ENCODE data around the gene HSPA2.
"Not testable (repeated sequence)": the region's sequence is repeated elsewhere in the genome, so short reads cannot be mapped to it uniquely, and the experiment has no call there.

Gene HSPA2

DNA sequence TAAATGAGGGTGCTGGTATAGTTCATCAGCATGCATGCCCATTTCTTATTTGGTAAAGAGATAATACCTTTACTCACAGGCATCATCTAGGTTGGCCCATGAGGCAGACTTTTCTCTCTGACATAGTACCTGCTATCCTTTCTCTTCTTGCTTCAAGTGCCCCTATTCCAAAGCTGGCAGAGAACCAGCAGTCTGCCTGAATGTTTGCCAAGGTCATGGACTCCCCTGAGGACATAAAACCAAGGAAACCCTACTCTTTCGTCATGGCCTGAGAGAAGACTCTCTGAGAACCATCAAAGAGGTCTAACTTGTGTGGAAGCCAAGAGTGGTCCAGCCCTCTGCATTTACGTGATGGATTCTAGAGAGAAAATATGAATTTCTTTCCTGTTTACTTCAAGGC, 21.1 kb downstream of the HSPA2 start:
- DNase-seq (ENCODE audit: low read depth, low spot score): no peak

DNA sequence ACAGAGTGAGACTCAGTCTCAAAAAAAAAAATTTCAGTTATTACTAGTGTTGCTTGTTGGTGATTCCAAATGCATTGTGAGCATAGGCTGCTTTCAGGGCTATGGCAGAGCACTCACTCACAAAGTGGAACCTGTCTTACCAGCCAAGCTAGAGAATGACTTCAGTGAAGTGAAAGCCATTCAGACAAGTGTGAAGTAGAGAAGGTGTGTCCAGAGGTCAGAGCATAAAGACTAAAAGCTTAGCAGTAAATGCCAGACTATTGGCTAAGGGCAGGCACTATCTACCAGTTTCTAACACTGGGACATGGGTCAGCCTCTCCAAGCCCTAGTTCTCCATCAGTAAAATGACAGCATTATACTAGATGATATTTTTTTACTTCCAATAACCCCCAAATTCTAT, 21.9 kb downstream of the HSPA2 start:
- DNase-seq (ENCODE audit: low read depth, low spot score): no peak

DNA sequence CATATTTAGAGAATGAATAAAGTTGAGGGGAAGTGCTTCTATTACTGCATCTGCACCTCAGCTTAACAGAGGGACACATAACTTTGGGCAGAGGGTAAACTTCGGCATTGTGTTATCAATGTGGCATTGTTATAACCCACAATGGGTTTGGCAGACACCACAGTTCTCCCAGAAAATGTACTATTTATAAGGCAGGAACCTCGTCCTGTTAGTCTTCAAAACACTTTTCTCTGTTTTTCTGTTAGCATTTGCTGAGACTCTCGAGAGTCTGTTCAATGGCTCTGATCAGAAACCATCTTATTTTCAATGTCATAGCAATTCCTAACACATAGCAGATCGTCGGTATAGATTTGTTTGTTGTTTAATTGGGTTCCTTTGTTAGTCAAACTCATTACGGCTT, 23.2 kb downstream of the HSPA2 start:
- no peak for DNase-seq (ENCODE audit: low read depth, low spot score)

DNA sequence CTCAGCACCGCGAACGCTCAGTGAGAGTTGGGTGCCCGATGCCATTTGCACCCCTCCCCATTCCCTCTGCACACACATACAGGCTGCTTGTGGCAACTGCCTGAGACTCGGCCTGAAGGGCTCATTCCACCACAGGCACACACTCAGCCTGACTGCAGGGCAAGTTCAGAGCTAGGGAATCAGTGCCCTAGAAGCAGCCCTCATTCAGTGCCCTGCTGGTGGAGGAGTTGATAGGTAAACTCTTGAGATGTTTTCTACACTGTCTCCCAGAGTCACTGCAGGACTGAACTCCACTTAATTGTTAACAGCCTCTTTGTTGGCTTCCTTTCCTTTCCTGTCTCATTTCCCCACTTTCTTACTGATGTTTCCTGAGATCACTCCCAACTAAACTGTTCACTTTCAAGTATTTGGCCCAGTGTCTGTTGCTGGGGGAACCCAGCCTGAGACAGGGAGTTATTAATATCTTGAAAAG, 26.1 kb downstream of the HSPA2 start:
- no peak for DNase-seq (ENCODE audit: low read depth, low spot score)

DNA sequence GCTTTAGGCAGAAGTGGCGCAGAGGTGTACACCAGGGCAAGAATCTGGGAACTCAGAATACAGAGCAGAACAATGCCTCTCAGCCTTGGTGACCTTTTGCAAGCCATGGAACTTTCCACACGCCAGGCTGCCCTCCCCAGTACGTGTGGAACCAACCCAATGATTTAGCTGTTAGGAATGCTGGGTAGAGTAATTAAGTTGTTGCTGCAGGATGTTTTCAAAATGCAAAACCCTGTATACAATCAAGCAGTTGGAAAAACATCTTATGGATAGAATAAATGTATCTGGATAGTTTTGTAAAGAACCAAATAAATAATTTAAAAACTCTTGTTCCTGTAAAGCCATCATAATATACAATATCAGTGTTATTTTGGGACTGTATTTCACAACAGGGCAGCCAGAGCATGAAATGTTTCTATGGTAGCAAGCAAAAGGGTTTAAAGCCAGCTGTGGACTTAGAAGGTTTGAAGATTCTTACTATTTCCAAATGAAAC, 28.6 kb downstream of the HSPA2 start:
- no peak for DNase-seq (ENCODE audit: low read depth, low spot score)

DNA sequence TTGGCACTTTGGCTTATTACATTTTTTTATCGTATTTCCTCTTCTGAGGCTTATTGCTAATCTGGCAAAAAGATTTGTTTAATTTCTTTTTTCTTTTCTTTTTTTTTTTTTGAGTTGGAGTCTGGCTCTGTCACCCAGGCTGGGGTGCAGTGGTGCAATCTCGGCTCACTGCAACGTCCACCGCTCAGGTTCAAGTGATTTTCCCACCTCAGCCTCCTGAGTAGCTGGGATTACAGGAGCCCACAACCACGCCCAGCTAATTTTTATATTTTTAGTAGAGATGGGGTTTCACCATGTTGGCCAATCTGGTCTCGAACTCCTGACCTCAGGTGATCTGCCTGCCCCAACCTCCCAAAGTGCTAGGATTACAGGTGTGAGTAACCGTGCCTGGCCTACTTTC, 29.1 kb downstream of the HSPA2 start:
- DNase-seq (ENCODE audit: low read depth, low spot score): not testable (repeated sequence)

DNA sequence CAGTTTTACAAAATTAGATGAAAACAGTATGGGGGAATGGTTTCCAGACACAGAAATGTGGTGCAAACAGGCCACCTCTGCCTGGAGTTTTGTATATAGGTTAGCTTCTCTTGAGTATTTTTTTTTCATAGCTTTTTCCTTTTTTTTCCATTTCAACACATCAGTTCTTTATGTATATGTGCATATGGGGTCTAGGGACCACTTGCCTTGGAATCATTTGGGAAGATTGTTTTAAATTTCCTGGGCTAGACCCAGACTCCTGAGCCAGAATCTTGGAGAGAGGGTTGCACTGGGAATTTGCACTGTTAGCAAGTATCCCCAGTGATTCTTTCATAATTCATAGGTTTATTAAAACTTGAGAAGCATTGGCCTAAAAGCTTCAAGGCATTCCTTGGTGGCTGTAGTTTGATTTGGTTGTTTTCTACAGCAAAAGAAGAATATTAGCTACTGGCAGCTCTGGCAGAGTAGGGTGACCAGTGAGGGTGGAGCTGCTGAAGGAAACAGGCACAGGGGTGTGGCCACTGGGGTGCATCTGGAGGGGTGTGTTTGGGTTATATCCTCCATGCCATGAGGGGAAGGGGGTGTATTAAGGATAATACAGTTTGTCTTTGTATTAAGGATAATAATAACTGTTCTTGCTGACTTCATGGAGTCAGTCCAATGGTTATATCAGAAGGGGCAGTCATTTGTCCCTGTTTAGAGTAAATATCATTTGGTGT, 32.0 kb downstream of the HSPA2 start:
- DNase-seq (ENCODE audit: low read depth, low spot score): no peak

DNA sequence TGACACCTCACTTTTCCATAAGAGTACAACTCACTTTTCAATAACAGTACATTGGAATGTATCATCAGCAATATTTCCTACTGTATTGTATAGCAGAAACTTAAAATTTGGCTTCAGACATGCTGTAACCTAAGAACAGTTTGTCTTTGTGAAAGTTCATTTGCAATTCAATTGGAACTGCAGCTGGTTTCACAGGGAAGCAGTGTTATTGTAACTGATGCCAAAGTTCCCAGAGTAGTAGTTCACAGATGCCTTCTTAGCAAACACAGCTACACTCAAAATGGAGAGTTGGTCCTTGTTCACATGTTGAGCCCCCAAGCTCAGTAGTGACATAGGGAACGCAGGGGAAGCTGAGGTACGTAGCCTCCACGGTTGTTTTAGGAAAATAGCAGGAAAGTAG, 32.6 kb downstream of the HSPA2 start:
- DNase-seq (ENCODE audit: low read depth, low spot score): no peak

DNA sequence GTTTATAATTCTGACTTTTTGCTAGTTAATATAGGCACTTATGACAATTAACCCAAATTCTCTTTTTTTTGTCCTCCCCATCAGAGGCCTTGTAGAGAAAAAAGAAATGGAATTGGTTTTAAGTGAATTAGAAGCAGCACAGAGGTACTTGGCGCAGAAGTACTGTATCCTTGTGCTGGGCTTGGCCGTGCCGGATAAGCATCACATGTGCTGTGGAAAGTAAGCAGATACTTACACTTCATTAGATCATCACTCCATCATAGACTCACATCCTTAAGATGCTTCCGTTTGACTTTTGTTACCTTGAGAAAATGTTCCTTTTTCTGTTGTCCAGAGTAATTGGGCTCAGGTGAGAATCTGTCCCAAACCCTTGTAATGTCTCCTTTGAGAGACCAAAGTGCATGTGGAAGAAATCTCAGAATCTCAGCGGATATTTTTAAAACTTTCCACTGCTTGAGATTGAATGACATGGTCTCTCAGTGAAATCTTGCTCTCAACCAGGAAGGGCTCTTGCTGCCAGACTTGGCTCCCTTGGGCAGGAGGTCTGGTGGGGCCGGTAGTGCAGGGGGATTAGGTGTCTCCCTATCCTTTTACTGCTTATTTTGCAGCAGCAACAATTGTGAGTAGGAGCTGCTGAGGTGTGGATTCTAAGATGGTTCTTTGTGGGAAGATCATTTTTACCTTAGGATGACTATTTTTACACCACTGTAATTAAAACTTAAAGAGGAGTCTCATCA, 34.0 kb downstream of the HSPA2 start:
- DNase-seq (ENCODE audit: low read depth, low spot score): no peak

DNA sequence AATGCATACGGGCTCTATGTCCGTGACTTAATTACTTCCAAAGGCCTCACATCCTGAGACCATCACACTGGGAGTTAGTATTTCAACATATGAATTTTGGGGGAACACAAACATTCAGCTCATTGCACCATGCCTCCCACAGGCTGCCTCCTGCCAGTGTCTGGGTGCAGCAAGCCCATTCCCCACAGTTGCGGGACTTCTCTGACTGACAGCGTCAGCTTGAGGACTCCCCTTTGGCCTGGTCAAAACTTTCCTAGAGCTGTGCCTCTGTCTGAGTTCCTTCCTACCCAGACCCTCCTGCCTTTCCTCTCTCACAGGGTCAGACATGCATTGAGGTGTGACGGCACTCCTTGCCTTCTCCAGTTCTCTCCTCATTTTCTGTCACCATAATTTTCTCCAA, 36.7 kb downstream of the HSPA2 start:
- DNase-seq (ENCODE audit: low read depth, low spot score): no peak

DNA sequence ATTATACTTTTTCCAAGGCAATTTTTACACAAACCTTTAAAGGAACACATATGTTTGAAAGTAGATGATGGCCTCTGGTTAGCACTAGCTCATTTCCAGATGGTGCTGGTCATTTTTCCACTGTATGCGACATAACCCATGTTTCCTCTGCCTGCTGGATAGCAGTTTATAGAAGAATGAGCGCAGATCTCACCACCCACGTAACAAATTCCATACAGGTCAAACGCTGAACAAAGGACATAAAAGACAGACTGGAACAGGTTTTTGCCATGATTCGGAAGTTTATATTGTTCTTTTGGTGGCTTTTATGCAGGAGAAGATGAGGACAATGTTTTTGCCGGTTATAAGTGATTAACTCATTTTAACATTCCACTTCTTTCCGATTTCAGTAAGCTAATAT, 39.9 kb downstream of the HSPA2 start:
- DNase-seq (ENCODE audit: low read depth, low spot score): no peak

DNA sequence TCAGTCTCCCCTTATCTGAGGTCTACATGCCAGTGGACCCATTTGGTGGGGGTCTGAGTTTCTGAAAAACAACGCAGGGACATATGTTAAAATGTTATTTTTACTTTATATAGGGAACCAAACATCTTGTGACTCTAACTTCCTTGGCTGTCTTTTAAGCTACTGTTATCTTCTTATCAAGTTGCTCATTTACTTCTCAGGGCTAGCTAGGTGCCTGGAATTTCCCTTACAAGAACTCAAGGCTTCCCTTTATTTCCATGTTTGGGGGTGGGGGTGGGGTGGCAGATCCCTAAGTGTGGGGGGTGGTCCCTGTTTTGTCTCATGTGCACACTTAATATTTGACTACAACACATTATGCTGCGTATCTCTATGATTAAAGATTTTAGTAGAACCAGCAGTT, 40.8 kb downstream of the HSPA2 start:
- DNase-seq (ENCODE audit: low read depth, low spot score): no peak

DNA sequence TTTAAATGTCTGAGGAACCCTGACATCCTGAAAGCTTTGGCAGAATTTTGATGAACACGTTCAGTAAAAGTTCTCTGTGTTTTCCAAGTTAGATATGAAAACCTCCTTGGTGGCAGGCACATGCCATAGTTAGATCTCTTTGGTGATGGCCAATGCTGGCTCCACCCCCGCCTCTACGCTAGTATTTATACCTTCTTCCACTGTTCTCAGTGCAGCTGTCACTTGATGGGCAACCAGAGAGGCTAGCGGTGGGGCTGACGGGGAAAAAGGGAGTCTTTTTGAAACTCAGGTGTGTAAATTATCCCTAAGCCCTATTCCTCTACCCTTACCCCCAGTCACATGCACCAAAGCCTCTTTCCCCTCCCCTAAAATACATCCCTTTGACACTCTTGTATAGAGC, 41.3 kb downstream of the HSPA2 start:
- DNase-seq (ENCODE audit: low read depth, low spot score): no peak

DNA sequence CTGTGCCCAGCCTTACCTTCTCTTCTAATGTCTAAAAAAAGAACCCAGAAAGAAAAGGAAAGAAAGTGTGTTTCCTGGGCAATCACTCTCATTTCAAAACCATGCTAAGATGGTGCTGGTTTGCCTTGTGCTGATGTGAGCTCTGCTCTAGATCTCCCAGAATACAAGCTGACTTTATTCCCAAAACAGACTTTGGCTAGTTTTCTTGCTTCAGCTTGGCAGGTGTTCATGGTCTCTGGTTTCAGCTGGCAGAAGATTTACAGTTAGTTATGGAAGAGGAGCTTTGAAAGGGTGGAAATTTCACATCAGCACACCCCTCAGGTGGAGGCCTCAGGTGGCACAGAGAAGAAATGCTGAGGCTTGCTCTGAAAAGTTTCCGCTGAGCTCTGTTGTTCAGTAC, 43.6 kb downstream of the HSPA2 start:
- no peak for DNase-seq (ENCODE audit: low read depth, low spot score)

DNA sequence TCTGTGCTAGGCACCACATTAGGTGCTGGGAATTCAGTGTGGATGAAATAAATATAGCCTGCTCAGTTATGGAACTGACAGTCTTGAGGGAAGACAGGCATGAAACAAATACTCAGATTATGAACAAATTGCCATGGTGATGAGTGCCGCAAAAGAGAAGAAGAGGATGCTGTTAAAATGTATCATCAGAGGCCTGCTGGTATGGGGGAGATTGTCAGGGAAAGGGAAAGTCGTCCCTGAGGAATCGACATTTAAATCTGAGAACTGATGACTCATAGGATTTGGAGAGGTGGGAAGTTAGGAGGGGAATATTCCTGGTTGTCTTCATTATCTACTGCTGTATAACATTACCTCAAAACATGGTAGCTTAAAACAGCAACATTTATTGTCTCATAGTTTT, 51.3 kb downstream of the HSPA2 start:
- no peak for DNase-seq (ENCODE audit: low read depth, low spot score)

Data from activated naive CD8-positive, alpha-beta T cell treated with anti-CD3 and anti-CD28 coated beads, Interleukin-2, amount 50 U/mL, for 16 hours (primary cell).